NOMO-1 treated with dmso at 0.1 percent for 144 hours (cell line): ENCODE data around the gene GMCL1.
A peak's percentile ranks its signal among the peaks of the same experiment; 100 is the strongest.

Experiments used
- DNase-seq: peaks from one replicate; lab custom pipeline; 2025; ENCODE audit not compliant: unreplicated experiment; lab: John Stamatoyannopoulos, UW

Gene GMCL1

GRCh38 chr2:69917852-69918251 is 88.4 kb downstream of the GMCL1 start:
- DNase-seq, result no peak

GRCh38 chr2:69918401-69918800 is 88.9 kb downstream of the GMCL1 start:
- DNase-seq, result no peak

- no peak for DNase-seq
Observed at GRCh38 chr2:69923116-69923515, 93.7 kb downstream of the GMCL1 start.

DNA sequence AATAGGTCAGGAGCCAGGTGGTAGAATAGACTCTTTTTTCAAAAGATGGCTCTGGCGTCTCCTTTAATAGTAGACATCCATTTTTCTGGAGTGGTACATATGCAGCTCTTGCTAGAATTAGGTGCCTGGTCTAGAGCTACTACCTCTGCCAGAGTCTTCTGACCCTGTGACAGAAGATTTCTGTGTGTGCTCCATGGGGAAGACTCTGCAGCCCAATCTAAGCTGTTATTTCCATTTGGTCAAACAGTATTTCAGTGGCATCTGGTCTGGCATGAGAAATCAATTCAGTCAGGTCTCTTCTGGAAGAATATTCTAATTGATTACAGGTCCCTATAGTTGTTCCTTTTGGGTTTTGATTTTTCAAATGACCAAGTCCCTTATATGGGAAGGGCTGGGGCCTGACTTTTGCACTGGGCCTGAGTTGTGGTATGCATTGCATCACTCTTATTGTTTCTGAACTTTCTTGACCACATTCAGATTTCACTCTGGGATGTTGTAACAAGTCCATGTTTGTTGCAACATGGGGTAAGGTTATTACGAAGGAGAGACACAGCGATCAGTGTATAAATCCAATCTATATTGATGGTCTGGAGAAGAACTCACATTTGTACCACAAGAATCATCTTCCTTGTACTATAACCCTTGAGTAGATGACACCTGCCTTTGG is 97.5 kb downstream of the GMCL1 start:
- DNase-seq, result peak; percentile 45
